HCT116 (cell line): ENCODE data around the gene IRAK2. TPM values are rescaled to one million over a fixed set of nuclear protein-coding genes. Genes with fewer than 3 reads are reported as not detected.

Experiments used
- ATAC-seq: fragments of 200-7000 bp; cut with Tn5 transposase; 2 replicates; pipeline ENCODE4 v1.9.1; 2020; ENCODE audit warnings: mild to moderate bottlenecking, moderate library complexity
- BruUV-seq: library from RNA; stranded (reverse); fragments of 400-500 nt; replicated peaks from 2 replicates; lab custom pipeline; 2021; lab: Mats Ljungman, UMichigan
- CTCF ChIA-PET: fragments of 300-600 bp; sonication (Branson Sonifier 250); formaldehyde crosslinking; loops from one replicate; lab custom pipeline; 2021; ENCODE audit warnings: antibody characterized with exemption; lab: Charles Lee
- POLR2A ChIA-PET: fragments of 300-600, 350-600 bp; sonication (Branson Sonifier 250); formaldehyde crosslinking; loops from one replicate; lab custom pipeline; 2021; ENCODE audit warnings: antibody characterized with exemption; lab: Charles Lee
- RAD21 ChIA-PET, 2 experiments: fragments of 300-600 bp; sonication (Branson Sonifier 250); formaldehyde crosslinking; loops; one replicate each; lab custom pipeline; 2023; ENCODE audit warnings: low total read pairs in 2 of 2; ENCODE audit not compliant: uncharacterized antibody in 2 of 2, unreplicated experiment in 2 of 2, low non-redundant PET in 1 of 2; lab: Charles Lee
- DNase-seq: peaks from one replicate; pipeline ENCODE4 v3.0.0-alpha.2; 2010; ENCODE audit warnings: low read depth, low spot score
- H2AFZ ChIP-seq: fragments of 200-600 bp; shearing (Covaris generic), sonication (generic); 2 replicates; pipeline ENCODE4 v1.6.1; 2017; ENCODE audit warnings: low read depth, mixed run types, mixed read lengths, antibody characterized with exemption, low read length; ENCODE audit not compliant: poor library complexity, severe bottlenecking
- H3K27ac ChIP-seq: 2 replicates; pipeline ENCODE4 v1.5.1; 2012; ENCODE audit warnings: low read depth, low read length
- H3K27me3 ChIP-seq: fragments of 200-600 bp; sonication (generic); 2 replicates; pipeline ENCODE4 v1.6.1; 2016; ENCODE audit warnings: mixed run types, low read length, mixed read lengths; ENCODE audit not compliant: insufficient read depth
- H3K36me3 ChIP-seq, 2 experiments: fragments of 200-500 bp in 1 of 2; fragments of 200-600 bp in 1 of 2; sonication (Bioruptor generic) in 1 of 2; sonication (generic) in 1 of 2; 2 replicates each; pipeline versions ENCODE4 v1.5.1 to v1.6.1; 2014 to 2016; ENCODE audit warnings: low read length in 2 of 2, inconsistent platforms in 1 of 2, mixed read lengths in 1 of 2, mixed run types in 1 of 2; ENCODE audit not compliant: insufficient read depth in 2 of 2, control insufficient read depth in 1 of 2
- H3K4me1 ChIP-seq, 2 experiments: fragments of 200-600 bp in 1 of 2; sonication (generic) in 1 of 2; 2 replicates each; pipeline versions ENCODE4 v1.5.1 to v1.6.1; 2012 to 2017; ENCODE audit warnings: low read length in 2 of 2, inconsistent platforms in 1 of 2, mild to moderate bottlenecking in 1 of 2, mixed read lengths in 1 of 2, mixed run types in 1 of 2, moderate library complexity in 1 of 2; ENCODE audit not compliant: insufficient read depth in 2 of 2, control insufficient read depth in 1 of 2
- H3K4me2 ChIP-seq: fragments of 200-600 bp; sonication (generic); 2 replicates; pipeline ENCODE4 v1.6.1; 2017; ENCODE audit warnings: mixed run types, low read length, mixed read lengths
- H3K4me3 ChIP-seq, 2 experiments: fragments of 200-600 bp in 1 of 2; sonication (generic) in 1 of 2; replicated peaks in 1 of 2; 2 replicates each; pipeline ENCODE4 v1.5.1; 2011 to 2016; ENCODE audit warnings: low read length in 2 of 2, control low read depth in 1 of 2, low read depth in 1 of 2, mild to moderate bottlenecking in 1 of 2, mixed read lengths in 1 of 2, mixed run types in 1 of 2
- H3K79me2 ChIP-seq: fragments of 200-600 bp; sonication (generic); 2 replicates; pipeline ENCODE4 v1.6.1; 2017; ENCODE audit warnings: mild to moderate bottlenecking, mixed run types, low read length, moderate library complexity, mixed read lengths; ENCODE audit not compliant: insufficient read depth
- H3K9ac ChIP-seq: fragments of 200-600 bp; sonication (generic); 2 replicates; pipeline ENCODE4 v1.6.1; 2016; ENCODE audit warnings: low read length, mixed read lengths
- H3K9me2 ChIP-seq: fragments of 200-600 bp; sonication (generic), shearing (Covaris generic); 2 replicates; pipeline ENCODE4 v1.6.1; 2017; ENCODE audit warnings: mixed run types, mild to moderate bottlenecking, moderate library complexity; ENCODE audit not compliant: insufficient read depth
- H3K9me3 ChIP-seq, 2 experiments: fragments of 200-500 bp in 1 of 2; fragments of 200-600 bp in 1 of 2; sonication (Bioruptor generic) in 1 of 2; sonication (generic) in 1 of 2; 2 replicates each; pipeline ENCODE4 v1.6.1; 2014 to 2017; ENCODE audit warnings: low read length in 2 of 2, mixed read lengths in 2 of 2, inconsistent platforms in 1 of 2, low read depth in 1 of 2, mild to moderate bottlenecking in 1 of 2, mixed run types in 1 of 2, moderate library complexity in 1 of 2; ENCODE audit not compliant: control insufficient read depth in 1 of 2, insufficient read depth in 1 of 2
- H4K20me1 ChIP-seq: fragments of 200-600 bp; sonication (generic), shearing (Covaris generic); 2 replicates; pipeline ENCODE4 v1.6.1; 2017; ENCODE audit warnings: mixed run types, mild to moderate bottlenecking, moderate library complexity; ENCODE audit not compliant: insufficient read depth
- CEBPB ChIP-seq: IDR thresholded peaks from 2 replicates; pipeline ENCODE4 v1.6.1; 2012; ENCODE audit warnings: low read depth
- EZH2 ChIP-seq: fragments of 200-600 bp; sonication (generic); IDR thresholded peaks from 2 replicates; pipeline ENCODE4 v1.6.1; 2017; ENCODE audit warnings: antibody characterized with exemption, mixed run types
- FOSL1 ChIP-seq: IDR thresholded peaks from 2 replicates; pipeline ENCODE4 v1.6.1; 2012; ENCODE audit warnings: low read depth
- POLR2AphosphoS5 ChIP-seq: IDR thresholded peaks from 2 replicates; pipeline ENCODE4 v1.6.1; 2011; ENCODE audit warnings: mild to moderate bottlenecking, low read depth, low read length, moderate library complexity
- REST ChIP-seq: IDR thresholded peaks from 2 replicates; pipeline ENCODE4 v1.6.1; 2012; ENCODE audit warnings: low read depth
- SIN3A ChIP-seq: IDR thresholded peaks from 2 replicates; pipeline ENCODE4 v1.6.1; 2012; ENCODE audit warnings: low read depth
- SP1 ChIP-seq: IDR thresholded peaks from 2 replicates; pipeline ENCODE4 v1.6.1; 2012; ENCODE audit warnings: low read depth
- ZNF274 ChIP-seq: fragments of 200-500 bp; sonication (Bioruptor generic); IDR thresholded peaks from 2 replicates; pipeline ENCODE4 v1.6.1; 2014; ENCODE audit warnings: mild to moderate bottlenecking, low read depth, low read length, inconsistent platforms
- intact Hi-C: fragments of 100-400 bp; cut with micrococcal nuclease; formaldehyde crosslinking; loops from 2 replicates; pipeline ENCODE4 v1.10.0; 2022
- total RNA-seq: library from RNA; stranded (reverse); gene quantifications from one replicate; pipeline ENCODE4 v1.2.1, GENCODE V29; 2021; ENCODE audit not compliant: unreplicated experiment
- TF ChIP-seq, protein P1 (sequence below): IDR thresholded peaks from 2 replicates; pipeline ENCODE4 v1.6.1; 2012
- TF ChIP-seq, protein P2 (sequence below), 3 experiments: fragments of 200-600 bp in 1 of 3; sonication (generic) in 1 of 3; IDR thresholded peaks in 2 of 3; conservative IDR thresholded peaks in 1 of 3; 2 replicates each; pipeline ENCODE4 v1.5.1; 2012 to 2017; ENCODE audit warnings: low read depth in 2 of 3, low read length in 2 of 3, antibody characterized with exemption in 1 of 3, borderline replicate concordance in 1 of 3, control low read depth in 1 of 3, mild to moderate bottlenecking in 1 of 3, mixed read lengths in 1 of 3, mixed run types in 1 of 3, moderate library complexity in 1 of 3; ENCODE audit not compliant: insufficient read depth in 1 of 3

Gene IRAK2
- total RNA-seq, 1 experiment from 2014 or later: 3.6 TPM

GRCh38 chr3:10287936-10288574 lies 123.3 kb downstream of the IRAK2 start:
- H3K79me2 ChIP-seq: no peaks in the 10 kb centered on the region
- intact Hi-C loops: no loop called here
- no TSS peak for BruUV-seq
- peaks cover 0 to 9% of the 10 kb centered on the region in 2 experiments; a peak in 2 of 4 replicates for H3K4me1 ChIP-seq
- no peak overlapping the region for H3K4me3 ChIP-seq
- no peaks in the 10 kb centered on the region for H4K20me1 ChIP-seq
- H3K9me3 ChIP-seq: no peaks in the 10 kb centered on the region
- CTCF ChIA-PET: interaction anchor here (0.8 to 1.8 kb wide), 2 partner anchors 231 to 341 kb away, joined by 3 to 6 read pairs; no protein-coding TSS in a partner anchor
- DNase-seq (no peak), ATAC-seq (no peak)
- no peaks in the 10 kb centered on the region for H3K9me2 ChIP-seq
- H3K27ac ChIP-seq: no peak overlapping the region
- H3K27me3 ChIP-seq: no peaks in the 10 kb centered on the region
- H2AFZ ChIP-seq: no peak overlapping the region
- peaks cover 8% of the 10 kb centered on the region in 2 experiments; a peak in 2 of 4 replicates for H3K36me3 ChIP-seq
- TF ChIP-seq CEBPB (no peak), ZNF274 (no peak), SP1 (no peak), POLR2AphosphoS5 (no peak), EZH2 (no peak), SIN3A (no peak), FOSL1 (no peak), REST (no peak)
- TF ChIP-seq, protein P1, sequence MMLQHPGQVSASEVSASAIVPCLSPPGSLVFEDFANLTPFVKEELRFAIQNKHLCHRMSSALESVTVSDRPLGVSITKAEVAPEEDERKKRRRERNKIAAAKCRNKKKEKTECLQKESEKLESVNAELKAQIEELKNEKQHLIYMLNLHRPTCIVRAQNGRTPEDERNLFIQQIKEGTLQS: no peak
- TF ChIP-seq, protein P2, sequence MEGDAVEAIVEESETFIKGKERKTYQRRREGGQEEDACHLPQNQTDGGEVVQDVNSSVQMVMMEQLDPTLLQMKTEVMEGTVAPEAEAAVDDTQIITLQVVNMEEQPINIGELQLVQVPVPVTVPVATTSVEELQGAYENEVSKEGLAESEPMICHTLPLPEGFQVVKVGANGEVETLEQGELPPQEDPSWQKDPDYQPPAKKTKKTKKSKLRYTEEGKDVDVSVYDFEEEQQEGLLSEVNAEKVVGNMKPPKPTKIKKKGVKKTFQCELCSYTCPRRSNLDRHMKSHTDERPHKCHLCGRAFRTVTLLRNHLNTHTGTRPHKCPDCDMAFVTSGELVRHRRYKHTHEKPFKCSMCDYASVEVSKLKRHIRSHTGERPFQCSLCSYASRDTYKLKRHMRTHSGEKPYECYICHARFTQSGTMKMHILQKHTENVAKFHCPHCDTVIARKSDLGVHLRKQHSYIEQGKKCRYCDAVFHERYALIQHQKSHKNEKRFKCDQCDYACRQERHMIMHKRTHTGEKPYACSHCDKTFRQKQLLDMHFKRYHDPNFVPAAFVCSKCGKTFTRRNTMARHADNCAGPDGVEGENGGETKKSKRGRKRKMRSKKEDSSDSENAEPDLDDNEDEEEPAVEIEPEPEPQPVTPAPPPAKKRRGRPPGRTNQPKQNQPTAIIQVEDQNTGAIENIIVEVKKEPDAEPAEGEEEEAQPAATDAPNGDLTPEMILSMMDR (IDR thresholded peaks at IDR 0.05 in 2 of 3, conservative IDR thresholded peaks at IDR 0.05 in 1 of 3; ENCODE audit: borderline replicate concordance in 1 of 3, insufficient read depth in 1 of 3, low read depth in 2 of 3, low read length in 2 of 3): no peak
- H3K4me2 ChIP-seq: no peak overlapping the region
- RAD21 ChIA-PET: no interaction called here
- no peak overlapping the region for H3K9ac ChIP-seq
- POLR2A ChIA-PET: no interaction called here
